Endothelial cell (in vitro differentiated cells): ENCODE data around the gene SCLT1. TPM values are rescaled to one million over a fixed set of nuclear protein-coding genes. Genes with fewer than 3 reads are reported as not detected.

Experiments
- DNase-seq: peaks from one replicate; pipeline ENCODE4 v3.0.0; 2021; ENCODE audit warnings: low spot score
- H3K27ac Mint-ChIP-seq: one replicate; pipeline ENCODE4 v1.8.0; 2021; ENCODE audit warnings: mixed read lengths, inconsistent platforms; ENCODE audit not compliant: unreplicated experiment
- H3K27me3 Mint-ChIP-seq: one replicate; pipeline ENCODE4 v1.8.0; 2021; ENCODE audit warnings: mild to moderate bottlenecking, moderate library complexity, mixed read lengths, inconsistent platforms; ENCODE audit not compliant: unreplicated experiment
- H3K36me3 Mint-ChIP-seq: one replicate; pipeline ENCODE4 v1.8.0; 2021; ENCODE audit warnings: mild to moderate bottlenecking, low read depth, mixed read lengths, inconsistent platforms; ENCODE audit not compliant: unreplicated experiment
- H3K4me1 Mint-ChIP-seq: one replicate; pipeline ENCODE4 v1.8.0; 2021; ENCODE audit warnings: mild to moderate bottlenecking, mixed read lengths, inconsistent platforms; ENCODE audit not compliant: unreplicated experiment
- H3K4me3 Mint-ChIP-seq: one replicate; pipeline ENCODE4 v1.8.0; 2021; ENCODE audit warnings: mild to moderate bottlenecking, mixed read lengths, inconsistent platforms; ENCODE audit not compliant: unreplicated experiment
- H3K9me3 Mint-ChIP-seq: one replicate; pipeline ENCODE4 v1.8.0; 2021; ENCODE audit warnings: mixed read lengths, inconsistent platforms; ENCODE audit not compliant: unreplicated experiment
- total RNA-seq: library from RNA; stranded (reverse); fragmentation: NEBNext Ultra II Directional; extraction: Animal tissue kit (Norgen Biotek cat#: 25700); gene quantifications from one replicate; pipeline ENCODE4 v1.2.1, GENCODE V29; 2021; ENCODE audit not compliant: unreplicated experiment
- TF ChIP-seq, protein P1 (sequence below): fragments of 200-600 bp; sonication (generic); IDR thresholded peaks from one replicate; pipeline ENCODE4 v1.5.0; 2021; ENCODE audit warnings: antibody characterized with exemption; ENCODE audit not compliant: unreplicated experiment

The SCLT1 gene
- total RNA-seq, 1 donor from 2014 or later, result 22.2 TPM

DNA sequence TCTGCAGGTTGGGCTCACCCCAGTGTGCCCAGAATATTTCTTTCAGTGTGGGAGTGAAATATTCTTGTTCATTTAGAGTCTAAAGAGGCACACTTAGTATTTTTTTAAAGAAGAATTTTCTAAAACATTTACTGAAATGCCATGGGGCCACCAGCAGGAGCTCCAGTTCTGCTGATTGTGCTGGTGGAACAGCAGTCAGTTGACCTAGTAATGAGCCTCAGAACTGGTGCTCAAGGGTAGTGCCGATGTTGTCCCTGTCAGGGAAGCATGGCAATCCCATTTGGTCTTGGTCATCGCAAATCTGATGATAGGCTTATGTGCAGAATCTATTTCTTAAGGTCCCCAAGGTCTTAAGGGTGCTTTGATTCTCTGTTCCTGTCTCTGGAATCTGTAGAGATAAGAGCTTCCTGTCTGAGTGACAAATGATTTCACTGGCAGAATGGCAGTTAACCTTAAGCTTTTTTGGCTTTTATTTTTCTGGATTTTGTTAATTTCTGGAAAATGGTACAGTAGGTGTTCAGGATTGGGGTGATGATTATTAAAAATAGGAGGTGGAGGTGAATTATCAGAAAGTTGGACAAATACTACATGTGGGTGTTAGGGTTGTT lies 252.5 kb downstream of the SCLT1 start:
- Mint-ChIP-seq H3K27me3 (peaks cover 3% of the 10 kb centered on the region), H3K9me3 (no peaks in the 10 kb centered on the region), H3K4me3 (no peak overlapping the region), H3K4me1 (peaks cover 39% of the 10 kb centered on the region), H3K36me3 (peaks cover 22% of the 10 kb centered on the region), H3K27ac (no peak overlapping the region)
- DNase-seq, result no peak
- TF ChIP-seq, protein P1, sequence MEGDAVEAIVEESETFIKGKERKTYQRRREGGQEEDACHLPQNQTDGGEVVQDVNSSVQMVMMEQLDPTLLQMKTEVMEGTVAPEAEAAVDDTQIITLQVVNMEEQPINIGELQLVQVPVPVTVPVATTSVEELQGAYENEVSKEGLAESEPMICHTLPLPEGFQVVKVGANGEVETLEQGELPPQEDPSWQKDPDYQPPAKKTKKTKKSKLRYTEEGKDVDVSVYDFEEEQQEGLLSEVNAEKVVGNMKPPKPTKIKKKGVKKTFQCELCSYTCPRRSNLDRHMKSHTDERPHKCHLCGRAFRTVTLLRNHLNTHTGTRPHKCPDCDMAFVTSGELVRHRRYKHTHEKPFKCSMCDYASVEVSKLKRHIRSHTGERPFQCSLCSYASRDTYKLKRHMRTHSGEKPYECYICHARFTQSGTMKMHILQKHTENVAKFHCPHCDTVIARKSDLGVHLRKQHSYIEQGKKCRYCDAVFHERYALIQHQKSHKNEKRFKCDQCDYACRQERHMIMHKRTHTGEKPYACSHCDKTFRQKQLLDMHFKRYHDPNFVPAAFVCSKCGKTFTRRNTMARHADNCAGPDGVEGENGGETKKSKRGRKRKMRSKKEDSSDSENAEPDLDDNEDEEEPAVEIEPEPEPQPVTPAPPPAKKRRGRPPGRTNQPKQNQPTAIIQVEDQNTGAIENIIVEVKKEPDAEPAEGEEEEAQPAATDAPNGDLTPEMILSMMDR, result no peak

DNA sequence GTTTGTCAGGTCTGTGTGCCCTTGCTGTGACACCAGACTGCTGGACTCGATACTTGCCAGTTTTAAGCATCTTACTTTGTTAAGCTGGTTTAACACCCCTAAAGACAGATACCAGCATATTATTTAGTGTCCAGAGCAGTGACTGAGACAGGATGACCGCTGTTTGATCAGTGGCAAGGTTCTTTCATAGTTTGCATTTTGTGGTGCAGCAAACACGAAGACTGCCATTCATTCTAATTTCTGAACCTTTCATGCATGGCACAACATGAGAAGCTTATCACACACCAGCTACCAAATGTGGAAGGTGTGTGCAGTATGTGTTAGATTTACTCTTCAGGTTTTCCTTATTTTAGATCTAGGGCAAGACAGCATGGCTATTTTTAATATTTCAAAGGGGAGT lies 255.7 kb downstream of the SCLT1 start:
- Mint-ChIP-seq H3K36me3 (peaks cover 15% of the 10 kb centered on the region), H3K9me3 (no peaks in the 10 kb centered on the region), H3K27me3 (peaks cover 3% of the 10 kb centered on the region), H3K27ac (no peak overlapping the region), H3K4me1 (peaks cover 24% of the 10 kb centered on the region), H3K4me3 (no peak overlapping the region)
- no peak for DNase-seq
- TF ChIP-seq, protein P1, result no peak

DNA sequence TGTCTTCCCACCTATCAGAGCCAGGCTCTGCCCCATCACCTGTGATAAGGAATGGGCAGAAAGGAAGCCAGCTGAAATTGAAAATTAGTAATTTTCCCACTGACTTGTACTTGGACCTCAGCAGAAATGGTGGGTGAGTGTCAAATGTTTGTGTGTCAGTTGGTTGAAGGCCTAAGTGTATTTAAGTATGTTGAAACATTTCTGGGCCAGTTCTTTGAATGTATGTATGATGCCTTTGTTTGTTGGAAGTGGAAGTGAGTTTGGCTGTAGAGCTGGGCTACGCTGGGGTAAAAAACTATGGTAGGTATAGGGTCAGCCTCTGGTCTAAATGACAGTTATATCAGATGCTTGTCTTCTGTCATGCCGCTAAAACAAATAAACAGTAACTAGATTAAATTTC lies 256.1 kb downstream of the SCLT1 start:
- peaks cover 24% of the 10 kb centered on the region for H3K4me1 Mint-ChIP-seq
- H3K27me3 Mint-ChIP-seq, result peaks cover 3% of the 10 kb centered on the region
- H3K4me3 Mint-ChIP-seq, result no peak overlapping the region
- no peak overlapping the region for H3K27ac Mint-ChIP-seq
- H3K9me3 Mint-ChIP-seq, result no peaks in the 10 kb centered on the region
- TF ChIP-seq, protein P1, result no peak
- no peak for DNase-seq
- peaks cover 18% of the 10 kb centered on the region for H3K36me3 Mint-ChIP-seq

DNA sequence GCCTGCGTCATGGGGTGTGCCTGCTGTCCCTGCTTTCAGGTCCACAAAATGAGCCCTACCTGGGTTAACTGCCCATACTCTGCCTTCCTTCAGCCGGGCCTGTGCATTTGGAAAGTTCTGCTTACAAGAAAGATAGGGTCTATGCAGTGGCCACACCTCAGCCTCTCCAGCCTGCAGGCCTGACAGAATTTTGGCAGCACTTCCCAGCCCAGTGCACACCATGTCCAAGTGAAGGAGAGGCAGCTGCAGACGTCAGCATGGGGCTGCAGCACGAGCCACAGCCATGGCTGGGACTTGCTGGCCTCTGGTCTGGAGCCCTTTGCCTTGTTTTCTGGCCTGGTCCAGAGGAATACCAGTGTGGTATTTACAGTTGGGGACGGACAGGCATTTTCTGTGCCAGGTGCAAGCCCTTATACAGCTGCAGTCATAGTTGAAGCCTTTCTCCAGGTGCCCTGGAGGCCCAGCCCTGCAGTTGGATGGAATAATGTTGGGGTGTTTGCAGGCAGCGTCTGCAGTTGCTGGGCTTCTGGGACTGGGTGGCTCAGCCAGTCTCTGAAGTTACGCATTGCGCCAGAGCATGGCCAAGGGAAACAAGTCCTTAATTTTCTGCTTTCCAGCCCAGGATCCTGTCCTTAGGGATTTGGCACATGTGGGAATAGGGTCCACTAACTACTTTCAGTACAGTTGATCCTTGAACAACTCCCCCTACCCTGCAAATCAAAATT lies 257.7 kb downstream of the SCLT1 start:
- TF ChIP-seq, protein P1, result no peak
- Mint-ChIP-seq H3K36me3 (peaks cover 11% of the 10 kb centered on the region), H3K27me3 (no peaks in the 10 kb centered on the region), H3K4me3 (no peak overlapping the region), H3K27ac (no peak overlapping the region), H3K9me3 (no peaks in the 10 kb centered on the region), H3K4me1 (peaks cover 26% of the 10 kb centered on the region)
- no peak for DNase-seq

Other genes starting within 250 kb of the SCLT1 start
- 15.9 TPM for gene C4orf33, start 2.6 kb upstream of the SCLT1 start, total RNA-seq